ENCODE data around the gene MRPL55.

DNA sequence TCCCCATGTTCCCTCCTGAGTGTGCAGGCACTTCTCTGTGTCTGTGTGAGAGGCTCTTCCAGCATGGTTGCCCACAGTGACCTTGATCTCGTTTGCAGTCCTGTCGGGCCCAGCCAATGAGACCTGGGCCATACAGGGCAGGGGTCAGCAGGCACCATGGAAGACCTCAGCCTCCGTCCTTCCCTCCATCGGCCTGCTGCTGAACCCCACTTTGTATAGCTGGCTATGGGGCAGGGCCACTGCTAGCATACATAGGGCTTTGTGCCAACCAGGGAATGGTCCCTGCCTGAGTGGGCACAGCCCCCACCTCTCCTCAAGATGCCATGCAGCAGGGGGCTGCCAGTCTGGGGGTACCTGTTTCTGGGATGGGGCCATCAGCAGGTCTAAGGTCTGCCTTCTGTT is 9.8 kb downstream of the MRPL55 start:
- TF ChIP-seq SYNCRIP (IDR thresholded peaks at IDR 0.05; ENCODE audit: insufficient read depth, low read depth, low read length) (no peak), SP4 (CRISPR knock-in tag; IDR thresholded peaks at IDR 0.05) (no peak), TCF7L2 (IDR thresholded peaks at IDR 0.05; ENCODE audit: low read depth, low read length) (no peak), ESRRA (CRISPR knock-in tag; IDR thresholded peaks at IDR 0.05; ENCODE audit: low read depth) (no peak), REST (IDR thresholded peaks at IDR 0.05; ENCODE audit: borderline replicate concordance in 1 of 2, low read depth in 1 of 2, low read length in 2 of 2) (no peak), ZNF343 (CRISPR knock-in tag; IDR thresholded peaks at IDR 0.05) (no peak), BHLHE40 (IDR thresholded peaks at IDR 0.05; ENCODE audit: low read length) (no peak), TCF7 (IDR thresholded peaks at IDR 0.05; ENCODE audit: low read depth) (no peak), SMC3 (IDR thresholded peaks at IDR 0.05; ENCODE audit: low read length) (no peak), POLR2A (IDR thresholded peaks at IDR 0.05; ENCODE audit: insufficient read depth in 1 of 2, low read depth in 2 of 2, low read length in 2 of 2) (no peak), HDAC2 (CRISPR knock-in tag; IDR thresholded peaks at IDR 0.05) (no peak)

Data from HepG2 (cell line).